DOHH2 (cell line): Measurements from ENCODE around the gene MYO9A.

ENCODE experiments used
- H3F3A ChIP-seq: fragments of 200-600 bp; sonication (generic), shearing (Covaris generic); 2 replicates; pipeline ENCODE4 v1.6.0; 2016; ENCODE audit warnings: antibody characterized with exemption, mild to moderate bottlenecking; ENCODE audit not compliant: control insufficient read depth, insufficient read depth
- H3K27ac ChIP-seq: fragments of 200-600 bp; sonication (generic); 2 replicates; pipeline ENCODE4 v1.5.1; 2014; ENCODE audit warnings: low read depth, mild to moderate bottlenecking, low read length, moderate library complexity
- H3K27me3 ChIP-seq: fragments of 200-600 bp; sonication (generic); 2 replicates; pipeline ENCODE4 v1.6.1; 2014; ENCODE audit warnings: mild to moderate bottlenecking, low read length, mixed read lengths; ENCODE audit not compliant: control insufficient read depth
- H3K36me3 ChIP-seq: fragments of 200-600 bp; sonication (generic); 2 replicates; pipeline ENCODE4 v1.6.1; 2014; ENCODE audit warnings: mild to moderate bottlenecking, low read length, moderate library complexity, mixed read lengths; ENCODE audit not compliant: control insufficient read depth
- H3K4me1 ChIP-seq: fragments of 200-600 bp; sonication (generic); 2 replicates; pipeline ENCODE4 v1.6.1; 2014; ENCODE audit warnings: mild to moderate bottlenecking, low read length, mixed read lengths; ENCODE audit not compliant: control insufficient read depth
- H3K4me2 ChIP-seq: fragments of 200-600 bp; sonication (generic); 2 replicates; pipeline ENCODE4 v1.6.0; 2014; ENCODE audit warnings: mild to moderate bottlenecking, low read length, moderate library complexity
- H3K4me3 ChIP-seq: fragments of 200-600 bp; sonication (generic); 2 replicates; pipeline ENCODE4 v1.5.1; 2014; ENCODE audit warnings: mild to moderate bottlenecking, low read length, mixed read lengths
- H3K79me2 ChIP-seq: fragments of 200-600 bp; sonication (generic); 2 replicates; pipeline ENCODE4 v1.6.1; 2014; ENCODE audit warnings: mild to moderate bottlenecking, low read length, mixed read lengths; ENCODE audit not compliant: control insufficient read depth
- H3K9me2 ChIP-seq: fragments of 200-600 bp; sonication (generic); replicated peaks from 2 replicates; pipeline ENCODE4 v1.6.1; 2014; ENCODE audit warnings: mild to moderate bottlenecking, low read length, mixed read lengths; ENCODE audit not compliant: control insufficient read depth
- H3K9me3 ChIP-seq: fragments of 200-600 bp; sonication (generic); 2 replicates; pipeline ENCODE4 v1.6.1; 2014; ENCODE audit warnings: antibody characterized with exemption, low read length, mixed read lengths; ENCODE audit not compliant: control insufficient read depth, insufficient read depth
- H4K20me1 ChIP-seq: fragments of 200-600 bp; sonication (generic); 2 replicates; pipeline ENCODE4 v1.6.0; 2014; ENCODE audit warnings: low read depth, mild to moderate bottlenecking, antibody characterized with exemption, low read length, moderate library complexity; ENCODE audit not compliant: control insufficient read depth, insufficient read depth
- EZH2phosphoT487 ChIP-seq: fragments of 200-600 bp; sonication (generic); IDR thresholded peaks from 2 replicates; pipeline ENCODE4 v1.6.1; 2017; ENCODE audit warnings: borderline replicate concordance, mild to moderate bottlenecking, antibody characterized with exemption, low read length, moderate library complexity, mixed read lengths
- TF ChIP-seq, protein P1 (sequence below): fragments of 200-600 bp; sonication (generic); IDR thresholded peaks from one replicate; pipeline ENCODE4 v1.5.1; 2014; ENCODE audit warnings: antibody characterized with exemption, mild to moderate bottlenecking, low read depth, low read length; ENCODE audit not compliant: poor library complexity, severe bottlenecking

MYO9A gene

DNA sequence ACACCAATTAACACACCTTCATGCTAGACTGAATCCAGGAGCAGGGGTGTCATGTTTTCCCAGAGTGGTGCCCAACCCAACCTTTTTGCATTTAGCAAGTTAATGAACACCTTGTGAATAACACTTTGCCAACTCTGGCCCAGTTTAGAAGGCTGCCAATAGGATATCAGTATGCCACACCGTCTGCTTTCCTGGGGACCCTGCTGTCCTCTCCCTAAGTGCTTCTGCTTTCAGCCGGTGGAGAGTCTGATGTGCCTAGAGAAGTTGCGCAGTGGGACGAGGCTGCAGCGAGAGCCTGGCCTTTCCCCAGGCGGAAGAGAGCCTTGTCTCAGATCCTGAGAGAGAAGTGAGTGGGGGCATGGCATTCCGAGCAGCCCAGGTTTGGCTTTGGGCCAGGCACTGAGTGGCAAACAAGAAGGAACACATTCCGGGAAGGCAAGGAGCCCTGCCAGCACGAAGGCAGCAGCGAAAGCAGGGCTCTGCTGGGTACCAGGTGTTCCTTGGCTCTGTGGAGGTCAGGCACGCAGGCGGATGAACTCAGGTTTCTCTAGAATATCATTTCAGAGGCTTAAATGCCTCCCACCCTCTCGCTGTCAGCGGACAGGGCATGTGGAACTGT is 37.2 kb upstream of the MYO9A start:
- no peaks in the 10 kb centered on the region for H3K27me3 ChIP-seq
- no peaks in the 10 kb centered on the region for H3K9me3 ChIP-seq
- no peaks in the 10 kb centered on the region for H3K36me3 ChIP-seq
- no peaks in the 10 kb centered on the region for H3K9me2 ChIP-seq
- no peaks in the 10 kb centered on the region for H3K79me2 ChIP-seq
- TF ChIP-seq EZH2phosphoT487, result no peak
- TF ChIP-seq, protein P1, sequence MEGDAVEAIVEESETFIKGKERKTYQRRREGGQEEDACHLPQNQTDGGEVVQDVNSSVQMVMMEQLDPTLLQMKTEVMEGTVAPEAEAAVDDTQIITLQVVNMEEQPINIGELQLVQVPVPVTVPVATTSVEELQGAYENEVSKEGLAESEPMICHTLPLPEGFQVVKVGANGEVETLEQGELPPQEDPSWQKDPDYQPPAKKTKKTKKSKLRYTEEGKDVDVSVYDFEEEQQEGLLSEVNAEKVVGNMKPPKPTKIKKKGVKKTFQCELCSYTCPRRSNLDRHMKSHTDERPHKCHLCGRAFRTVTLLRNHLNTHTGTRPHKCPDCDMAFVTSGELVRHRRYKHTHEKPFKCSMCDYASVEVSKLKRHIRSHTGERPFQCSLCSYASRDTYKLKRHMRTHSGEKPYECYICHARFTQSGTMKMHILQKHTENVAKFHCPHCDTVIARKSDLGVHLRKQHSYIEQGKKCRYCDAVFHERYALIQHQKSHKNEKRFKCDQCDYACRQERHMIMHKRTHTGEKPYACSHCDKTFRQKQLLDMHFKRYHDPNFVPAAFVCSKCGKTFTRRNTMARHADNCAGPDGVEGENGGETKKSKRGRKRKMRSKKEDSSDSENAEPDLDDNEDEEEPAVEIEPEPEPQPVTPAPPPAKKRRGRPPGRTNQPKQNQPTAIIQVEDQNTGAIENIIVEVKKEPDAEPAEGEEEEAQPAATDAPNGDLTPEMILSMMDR, result no peak
- H3K4me3 ChIP-seq, result no peak overlapping the region
- H3F3A ChIP-seq, result no peaks in the 10 kb centered on the region
- no peak overlapping the region for H3K27ac ChIP-seq
- no peaks in the 10 kb centered on the region for H4K20me1 ChIP-seq
- H3K4me2 ChIP-seq, result peak overlapping the region; percentile 41; the same call in 1 of the 2 replicates
- peaks cover 10% of the 10 kb centered on the region for H3K4me1 ChIP-seq

DNA sequence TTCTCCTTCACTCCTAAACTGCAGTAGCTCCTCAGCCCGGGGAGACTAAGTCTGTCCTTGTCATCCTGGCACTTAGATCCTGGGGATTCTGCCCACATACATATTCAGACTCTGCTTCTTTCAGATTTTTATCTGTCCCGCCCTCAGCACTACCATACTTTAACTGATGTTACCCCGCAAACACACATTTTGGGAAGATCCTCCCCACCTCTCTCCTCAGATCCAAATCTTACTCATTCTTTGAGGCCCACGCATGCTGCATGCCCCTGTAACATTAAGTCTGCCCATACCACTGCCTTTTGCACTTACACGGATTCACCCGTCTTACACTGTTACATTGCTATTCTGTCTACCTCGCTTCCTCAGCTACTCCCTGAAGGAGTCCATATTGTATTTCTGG is 36.4 kb upstream of the MYO9A start:
- no peaks in the 10 kb centered on the region for H3F3A ChIP-seq
- no peaks in the 10 kb centered on the region for H3K9me3 ChIP-seq
- no peaks in the 10 kb centered on the region for H3K79me2 ChIP-seq
- H3K4me1 ChIP-seq, result peaks cover 10% of the 10 kb centered on the region
- H3K4me3 ChIP-seq, result no peak overlapping the region
- H3K27me3 ChIP-seq, result no peaks in the 10 kb centered on the region
- TF ChIP-seq, protein P1, result no peak
- TF ChIP-seq EZH2phosphoT487, result no peak
- H3K27ac ChIP-seq, result no peak overlapping the region
- no peak overlapping the region for H3K4me2 ChIP-seq
- H4K20me1 ChIP-seq, result no peaks in the 10 kb centered on the region
- H3K36me3 ChIP-seq, result no peaks in the 10 kb centered on the region
- no peaks in the 10 kb centered on the region for H3K9me2 ChIP-seq

DNA sequence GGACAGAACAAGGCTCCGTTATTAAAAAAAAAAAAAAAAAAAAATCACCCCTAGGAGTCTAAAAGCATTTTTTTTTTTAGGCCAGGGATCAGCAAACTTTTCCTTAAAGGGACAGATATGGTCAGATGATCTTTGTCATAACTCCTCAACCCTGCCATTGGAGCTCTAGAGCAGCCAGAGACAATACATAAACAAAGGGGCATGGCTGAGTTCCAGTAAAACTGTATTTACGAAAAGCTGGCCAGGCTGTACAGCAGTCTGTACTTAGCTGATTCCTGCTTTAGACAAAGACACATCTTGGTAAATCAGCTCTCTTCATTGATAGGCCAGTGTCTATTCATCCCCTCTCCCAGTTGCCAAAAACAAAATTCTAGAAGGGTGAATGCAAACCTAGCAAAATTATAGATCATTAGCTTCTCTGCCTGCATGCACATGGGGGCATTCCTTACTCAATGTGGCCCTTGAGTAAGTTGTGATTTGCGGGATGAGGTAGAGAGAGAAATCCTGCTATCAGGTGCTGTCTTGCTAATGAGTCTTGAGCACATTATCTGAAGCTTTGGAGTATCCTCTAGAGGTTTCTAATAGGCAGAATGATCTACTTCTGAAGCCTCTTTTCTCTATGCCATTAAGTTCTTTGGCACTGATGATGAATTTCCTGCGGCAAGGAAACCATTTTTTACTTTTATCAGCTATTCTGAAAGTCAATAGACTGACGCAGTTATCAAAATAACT is 35.5 kb upstream of the MYO9A start:
- Histone ChIP-seq H3F3A (no peaks in the 10 kb centered on the region), H3K79me2 (no peaks in the 10 kb centered on the region), H3K4me1 (peaks cover 10% of the 10 kb centered on the region), H3K4me3 (no peak overlapping the region), H3K27ac (no peak overlapping the region), H3K9me3 (no peaks in the 10 kb centered on the region), H3K27me3 (no peaks in the 10 kb centered on the region), H3K36me3 (no peaks in the 10 kb centered on the region), H4K20me1 (no peaks in the 10 kb centered on the region), H3K9me2 (no peaks in the 10 kb centered on the region), H3K4me2 (no peak overlapping the region)
- TF ChIP-seq EZH2phosphoT487, result no peak
- TF ChIP-seq, protein P1, result no peak
